MV-4-11 (cell line): ENCODE data around the gene SPDYE16.
"Not testable (repeated sequence)": the region's sequence is repeated elsewhere in the genome, so short reads cannot be mapped to it uniquely, and the experiment has no call there.

Experiments used
- DNase-seq: peaks from one replicate; lab custom pipeline; 2025; lab: John Stamatoyannopoulos, UW

Gene SPDYE16

DNA sequence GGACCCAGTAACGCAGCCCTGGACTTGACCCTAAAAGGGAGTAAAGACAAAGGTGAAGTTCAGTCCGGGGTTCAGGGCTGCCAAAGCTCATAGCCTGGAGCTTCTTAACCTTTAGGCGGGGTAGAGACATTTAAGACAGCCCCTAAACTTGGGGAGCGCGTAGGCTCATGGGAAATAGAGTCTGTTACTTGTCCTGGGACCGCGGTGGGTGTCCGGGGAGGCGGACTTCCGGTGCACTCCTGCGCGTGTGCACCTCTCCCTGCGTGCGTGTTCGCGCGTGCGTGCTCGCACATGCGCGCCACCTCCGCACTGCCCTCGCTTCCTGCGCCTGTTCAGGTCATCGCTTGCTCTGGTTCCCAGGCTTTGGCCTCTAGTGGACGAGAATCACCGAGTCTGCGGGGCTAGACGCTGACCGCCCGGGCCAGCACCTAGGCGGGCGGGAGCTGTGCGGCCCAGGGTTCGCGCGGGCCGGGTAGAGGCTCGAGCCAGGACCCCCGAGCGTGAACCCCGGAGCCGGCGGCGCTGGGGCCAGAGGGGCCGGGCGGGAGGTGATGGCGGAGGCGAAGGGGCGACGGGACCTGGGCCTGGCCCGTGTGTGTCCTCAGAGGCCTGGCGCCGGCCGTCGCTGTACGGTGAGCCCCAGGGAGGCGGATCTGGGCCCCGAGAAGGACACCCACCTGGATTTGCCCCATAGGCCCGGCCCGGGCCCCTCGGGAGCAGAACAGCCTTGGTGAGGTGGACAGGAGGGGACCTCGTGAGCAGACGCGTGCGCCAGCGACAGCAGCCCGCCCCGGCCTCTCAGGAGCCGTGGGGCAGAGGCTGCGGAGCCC, 6.1 kb upstream of the SPDYE16 start:
- peak; percentile 97 for DNase-seq

DNA sequence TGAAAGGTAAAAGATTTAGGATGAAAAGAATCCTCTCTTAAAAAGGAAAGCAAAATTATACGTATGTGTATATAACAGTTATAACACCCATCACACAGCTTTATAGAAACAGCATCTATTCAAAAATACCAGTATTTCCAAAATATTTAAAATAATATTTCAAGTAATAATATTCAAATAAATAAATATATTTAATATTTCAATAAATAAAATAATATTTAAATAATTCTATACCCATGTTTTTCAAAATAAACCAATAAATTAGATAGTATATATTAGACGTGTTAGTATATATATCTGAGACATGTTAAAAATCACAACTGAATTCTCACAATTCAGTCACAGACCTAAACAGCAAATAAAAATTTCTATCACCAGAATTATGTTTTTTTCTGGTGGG, 11.5 kb downstream of the SPDYE16 start:
- DNase-seq, result not testable (repeated sequence)

GRCh38 chr7:76526183-76526582, 16.9 kb downstream of the SPDYE16 start:
- DNase-seq, result not testable (repeated sequence)

GRCh38 chr7:76516932-76517331, 26.2 kb downstream of the SPDYE16 start:
- not testable (repeated sequence) for DNase-seq

- DNase-seq, result no peak
These were observed 27.1 kb downstream of the SPDYE16 start for GRCh38 chr7:76515999-76516443.

DNA sequence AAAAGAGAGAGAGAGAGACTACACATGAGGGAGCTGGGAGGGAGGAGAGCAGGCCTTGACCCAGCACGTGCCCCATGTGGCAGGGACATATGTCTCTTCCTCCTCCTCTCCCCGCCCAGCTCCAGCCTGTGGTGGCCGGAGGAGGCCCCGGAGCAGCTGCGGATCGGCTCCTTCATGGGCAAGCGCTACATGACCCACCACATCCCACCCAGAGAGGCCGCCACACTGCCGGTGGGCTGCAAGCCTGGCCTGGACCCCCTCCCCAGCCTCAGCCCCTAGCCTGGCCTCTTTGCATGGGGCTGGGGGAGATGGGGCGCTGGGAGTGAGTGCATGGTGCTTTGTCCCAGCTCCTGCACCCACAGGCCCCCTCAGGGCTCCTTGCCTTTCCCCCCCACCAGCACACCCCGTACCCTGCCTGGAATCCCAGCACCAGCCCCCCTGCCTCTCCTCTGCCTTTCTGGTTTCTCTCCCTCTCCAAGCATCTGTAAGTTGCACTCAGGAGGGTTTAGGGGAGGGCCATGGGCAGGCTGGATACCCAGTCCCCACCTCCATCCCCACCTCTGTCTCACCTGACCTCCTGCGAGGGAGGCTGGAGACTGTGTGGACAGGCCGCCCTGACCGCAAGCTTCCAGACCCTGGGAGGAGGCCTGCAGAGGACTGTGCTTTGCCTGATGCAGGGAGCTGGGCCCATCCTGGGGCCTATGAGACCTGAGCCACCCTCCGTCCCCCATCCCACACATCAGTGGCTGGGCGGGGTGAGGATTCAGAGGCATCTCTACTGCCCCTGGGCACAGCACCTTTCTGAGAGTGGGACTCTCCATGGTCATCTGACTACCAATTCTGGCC, 27.9 kb downstream of the SPDYE16 start:
- no peak for DNase-seq

DNA sequence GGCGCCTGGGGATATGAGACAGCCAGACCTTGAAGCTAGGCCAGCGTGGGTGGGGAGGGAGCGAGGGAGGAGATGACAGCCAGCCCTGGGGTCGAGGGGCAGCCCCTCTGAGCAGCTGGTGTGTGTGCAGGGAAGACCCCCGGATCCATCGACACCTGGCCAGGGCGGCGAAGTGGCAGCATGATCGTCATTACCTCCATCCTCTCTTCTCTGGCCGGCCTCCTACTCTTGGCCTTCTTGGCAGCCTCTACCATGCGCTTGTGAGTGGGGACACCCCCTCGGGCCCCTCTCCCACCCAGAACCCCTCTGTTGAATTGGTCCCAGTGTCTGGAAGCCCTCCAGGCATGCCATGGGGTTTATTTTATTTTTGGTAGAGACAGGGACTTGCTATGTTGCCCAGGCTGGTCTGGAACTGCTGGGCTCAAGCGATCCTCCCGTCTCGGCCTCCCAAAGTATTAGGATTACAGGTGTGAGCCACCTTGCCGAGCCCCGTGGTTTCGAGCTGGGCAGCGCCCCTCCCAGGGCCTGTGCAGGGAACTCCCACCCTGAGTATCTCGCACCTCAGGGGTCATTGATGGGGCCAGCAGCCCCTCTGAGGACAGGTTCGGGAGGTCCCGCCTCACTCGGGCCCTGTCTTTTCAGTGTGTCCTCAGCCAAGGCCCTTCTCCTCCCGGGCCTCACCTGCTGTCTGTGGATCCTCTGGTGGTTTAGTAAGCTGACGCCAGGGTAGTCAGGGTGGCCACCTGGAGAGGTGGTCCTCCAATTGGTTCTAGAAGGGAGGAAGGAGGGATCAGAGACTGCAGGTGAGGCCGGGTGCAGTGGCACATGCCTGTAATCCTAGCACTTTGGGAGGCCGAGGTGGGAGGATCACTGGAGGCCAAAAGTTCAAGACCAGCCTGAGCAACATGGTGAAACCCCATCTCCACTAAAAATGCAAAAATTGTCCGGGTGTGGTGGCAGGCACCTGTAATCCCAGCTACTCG, 29.0 kb downstream of the SPDYE16 start:
- DNase-seq, result no peak

DNA sequence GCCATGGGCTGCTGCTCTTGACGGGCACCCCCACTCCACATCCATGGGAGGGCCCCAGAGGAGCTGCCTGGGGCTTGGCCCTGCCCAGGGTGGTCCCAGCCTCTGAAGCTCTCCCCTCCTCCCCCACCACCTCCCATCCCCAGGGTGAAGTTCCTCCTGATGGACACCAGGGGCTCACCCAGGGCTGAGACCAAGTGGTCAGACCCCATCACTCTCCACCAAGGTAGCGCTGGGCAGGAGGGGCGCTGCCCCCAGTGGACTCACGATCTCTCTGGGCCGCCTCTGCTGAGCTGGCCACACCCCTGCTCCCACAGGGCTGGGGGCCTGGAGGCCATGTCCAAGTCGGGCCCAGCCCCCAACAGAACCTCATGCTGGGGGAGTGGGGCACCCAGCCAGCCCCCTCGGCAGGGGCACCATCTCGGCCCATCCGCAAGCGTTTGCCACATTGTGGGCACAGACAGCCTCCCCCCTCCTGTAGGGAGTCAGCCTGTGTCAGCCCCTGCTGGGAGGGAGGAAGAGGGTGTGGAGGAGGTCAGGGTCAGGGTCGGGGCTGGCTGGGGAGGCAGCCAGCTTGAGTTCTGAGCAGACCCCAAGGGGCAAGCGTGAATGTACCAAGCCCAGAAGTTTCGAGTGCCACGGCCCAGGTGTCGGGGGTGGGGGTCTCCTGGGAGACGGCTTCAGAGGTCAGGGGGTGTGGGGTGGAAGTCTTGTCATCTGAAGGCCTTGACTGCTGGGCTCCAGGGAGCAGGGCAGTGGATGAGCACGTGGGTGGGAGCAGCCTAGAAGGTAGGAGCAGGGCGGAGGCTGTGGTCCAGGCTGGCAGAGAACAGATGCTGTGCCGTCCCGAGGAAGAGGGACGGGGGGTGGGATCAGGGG, 29.9 kb downstream of the SPDYE16 start:
- no peak for DNase-seq

DNA sequence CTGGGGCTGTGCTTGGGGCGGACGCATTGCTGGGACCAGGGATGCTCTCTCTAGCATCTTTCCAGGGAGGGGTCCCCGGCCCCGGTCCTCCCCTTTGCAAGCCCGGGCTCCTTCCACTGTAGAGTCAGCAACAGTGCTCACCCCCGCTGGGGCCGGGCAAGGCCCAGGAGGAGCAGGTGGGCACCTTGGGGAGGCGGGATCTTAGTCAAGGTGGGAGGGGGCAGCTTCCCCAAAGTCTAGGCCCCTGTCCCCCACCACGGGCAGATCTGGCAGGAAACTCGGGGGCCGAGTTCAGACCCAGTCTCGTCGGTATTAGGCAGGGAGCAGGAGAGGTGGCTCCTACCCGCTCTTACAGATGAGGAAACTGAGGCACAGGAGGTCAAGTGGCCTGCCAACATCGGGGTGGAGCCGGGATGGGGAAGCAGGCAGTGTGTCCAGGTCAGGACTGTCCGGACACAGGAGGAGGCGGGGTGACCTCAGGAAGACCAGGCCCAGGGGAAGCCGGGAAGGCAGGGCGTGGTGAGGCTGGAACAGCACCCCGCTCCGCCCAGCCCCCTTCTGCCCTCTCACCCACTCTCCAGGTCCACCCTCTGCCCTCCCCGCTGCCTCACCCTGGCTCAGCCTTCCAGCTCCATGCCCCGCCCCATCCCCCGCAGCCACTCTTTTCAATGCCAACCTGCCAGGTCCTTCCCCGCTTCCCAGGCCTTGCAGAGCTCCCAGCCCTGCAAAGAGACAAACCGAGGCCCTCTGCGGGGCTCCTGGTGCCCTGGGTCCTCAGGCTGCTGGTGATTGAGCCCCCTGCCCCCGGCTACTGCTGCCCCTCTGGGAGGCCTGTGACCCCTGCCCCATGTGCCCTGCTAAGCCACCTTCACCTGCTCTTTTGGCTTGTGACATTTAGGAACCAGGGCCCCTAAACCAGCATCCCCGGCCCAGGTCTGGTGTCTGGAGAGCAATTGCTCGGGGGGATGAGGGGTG, 30.9 kb downstream of the SPDYE16 start:
- not testable (repeated sequence) for DNase-seq

DNA sequence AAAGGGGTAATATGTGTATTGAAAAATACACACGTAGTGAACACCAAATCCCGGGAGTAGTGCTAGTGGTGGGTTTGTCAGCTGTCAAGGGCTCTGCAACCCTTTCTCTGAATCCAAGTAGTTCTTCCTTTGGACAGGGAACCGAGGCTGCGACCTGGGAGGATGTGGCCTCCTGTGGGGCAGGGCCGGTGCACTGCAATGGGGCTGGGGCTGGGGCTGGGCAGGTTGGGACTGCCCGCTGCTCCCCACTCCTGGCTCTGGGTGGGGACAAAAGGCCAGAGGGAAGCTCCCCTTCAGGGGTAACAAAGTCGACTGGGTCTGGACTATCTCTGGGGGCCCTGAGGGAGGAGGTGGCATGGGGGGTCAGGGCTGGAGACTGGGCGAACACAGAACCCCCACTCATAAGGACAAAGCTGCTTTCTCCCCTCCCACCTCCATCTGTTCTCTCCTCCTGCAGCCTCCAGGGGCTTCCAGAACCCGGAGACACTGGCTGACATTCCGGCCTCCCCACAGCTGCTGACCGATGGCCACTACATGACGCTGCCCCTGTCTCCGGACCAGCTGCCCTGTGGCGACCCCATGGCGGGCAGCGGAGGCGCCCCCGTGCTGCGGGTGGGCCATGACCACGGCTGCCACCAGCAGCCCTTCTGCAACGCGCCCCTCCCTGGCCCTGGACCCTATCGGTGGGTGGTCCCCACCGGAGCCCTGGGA, 31.7 kb downstream of the SPDYE16 start:
- not testable (repeated sequence) for DNase-seq

DNA sequence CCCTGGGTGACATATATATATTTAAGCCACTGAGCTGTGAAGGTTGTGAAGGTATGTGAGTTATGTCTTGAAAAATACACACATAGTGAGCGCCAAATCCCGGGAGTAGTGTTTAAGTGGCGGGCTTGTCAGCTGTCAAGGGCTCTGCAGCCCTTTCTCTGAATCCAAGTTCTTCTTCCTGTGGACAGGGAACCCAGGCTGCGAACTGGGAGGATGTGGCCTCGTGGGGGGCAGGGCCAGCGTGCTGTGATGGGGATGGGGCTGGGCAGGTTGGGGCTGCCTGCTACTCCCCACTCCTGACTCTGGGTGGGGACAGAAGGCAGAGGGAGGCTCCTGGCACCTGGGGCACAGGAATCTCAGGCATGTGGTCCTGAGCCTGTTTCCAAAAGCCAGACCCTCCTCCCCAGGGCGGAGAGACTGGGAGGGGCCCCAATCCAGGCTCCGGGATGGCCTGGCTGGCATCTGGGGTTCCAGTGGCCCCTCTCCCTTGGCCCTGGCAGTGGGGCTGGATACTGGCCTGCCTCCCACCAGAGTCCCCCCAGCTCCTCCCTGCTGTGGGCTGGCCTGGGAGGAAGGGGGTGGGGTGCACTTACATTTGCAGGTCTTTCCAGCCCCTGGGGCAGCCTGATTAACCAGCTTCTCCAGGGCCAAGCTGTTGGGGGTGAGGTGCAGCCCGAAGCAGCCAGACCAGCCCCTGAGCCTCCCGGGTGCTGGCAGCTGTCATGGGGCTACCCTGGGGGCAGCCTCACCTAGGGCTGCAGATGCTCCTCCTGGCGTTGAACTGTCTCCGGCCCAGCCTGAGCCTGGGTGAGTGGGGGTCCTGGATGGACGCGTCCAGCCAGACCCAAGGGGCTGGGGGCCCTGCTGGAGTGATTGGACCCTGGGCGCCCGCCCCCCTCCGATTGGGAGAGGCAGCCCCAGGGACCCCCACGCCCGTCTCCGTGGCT, 32.9 kb downstream of the SPDYE16 start, which contains the start of gene UPK3B:
Gene UPK3B (plus strand): TSS at position 622 of the 947 bp plus-strand sequence. CDS start 101 bp downstream, at position 723.
- DNase-seq, result no peak

- peak; percentile 99 for DNase-seq
These were observed 35.2 kb downstream of the SPDYE16 start for GRCh38 chr7:76507723-76508406.

GRCh38 chr7:76506643-76507042, 36.5 kb downstream of the SPDYE16 start:
- not testable (repeated sequence) for DNase-seq

DNA sequence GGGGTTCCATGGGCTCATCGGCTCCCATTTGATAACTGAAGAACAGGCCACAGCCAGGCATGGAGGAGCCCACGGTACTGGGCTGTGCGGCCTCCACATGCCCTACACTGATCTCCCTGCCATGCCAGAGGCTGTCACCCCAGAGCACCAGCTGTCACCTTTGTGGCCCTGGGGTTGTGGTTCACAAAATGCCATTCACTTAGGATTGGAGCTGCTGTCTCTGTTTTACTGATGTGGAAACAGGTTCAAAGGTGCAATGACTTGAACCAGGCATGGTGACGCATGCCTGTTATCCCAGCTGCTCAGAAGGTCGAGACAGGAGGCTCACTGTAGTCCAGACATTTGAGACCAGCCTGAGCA, 37.0 kb downstream of the SPDYE16 start:
- no peak for DNase-seq

DNA sequence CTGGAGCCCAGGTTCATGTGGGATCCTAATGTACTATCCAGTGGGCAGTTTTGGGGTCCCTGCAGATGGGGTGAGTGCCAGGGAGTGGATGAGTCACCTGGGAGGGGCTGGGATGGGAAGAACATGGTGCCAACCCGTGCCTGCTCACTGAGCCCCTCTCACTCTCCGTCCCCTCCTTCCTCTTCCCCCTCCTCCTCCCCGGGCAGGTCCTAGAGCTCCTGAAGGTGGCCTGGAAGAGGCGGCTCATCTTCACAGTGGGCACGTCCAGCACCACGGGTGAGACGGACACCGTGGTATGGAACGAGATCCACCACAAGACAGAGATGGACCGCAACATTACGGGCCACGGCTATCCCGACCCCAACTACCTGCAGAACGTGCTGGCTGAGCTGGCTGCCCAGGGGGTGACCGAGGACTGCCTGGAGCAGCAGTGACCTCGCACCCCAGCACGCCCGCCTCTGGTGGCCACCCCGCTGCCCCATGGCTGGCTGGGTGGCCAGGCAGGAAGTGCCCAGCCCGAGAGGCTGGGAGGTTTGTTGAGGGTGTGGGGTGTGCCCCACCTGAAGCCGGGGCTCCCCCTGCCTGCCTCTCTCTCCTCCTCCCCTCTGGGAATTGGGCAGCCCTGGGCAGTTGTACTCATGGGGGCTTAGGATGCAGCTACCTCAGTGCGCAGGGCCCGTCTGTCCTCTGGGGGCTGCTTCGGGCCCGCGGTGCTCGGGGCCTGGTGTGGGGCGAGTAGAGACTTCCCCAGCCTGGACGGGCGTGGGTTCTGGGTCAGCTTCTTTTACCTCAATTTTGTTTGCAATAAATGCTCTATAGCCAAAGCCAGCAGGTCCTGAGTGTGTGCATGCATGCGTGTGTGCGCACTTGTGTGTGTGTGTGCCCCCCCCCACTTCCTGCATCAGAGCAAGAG, 37.7 kb downstream of the SPDYE16 start:
- no peak for DNase-seq
